Brain microvascular endothelial cell (primary cell): ENCODE data around the gene DSG1.

Experiments
- DNase-seq: peaks from one replicate; pipeline ENCODE4 v3.0.0-alpha.2; 2020
- H3K27ac ChIP-seq: fragments of 250-450 bp; sonication (Bioruptor Pico); 2 replicates; pipeline ENCODE4 v1.5.1; 2020; ENCODE audit warnings: mild to moderate bottlenecking, moderate library complexity
- H3K27me3 ChIP-seq: fragments of 250-450 bp; sonication (Bioruptor Pico); replicated peaks from 2 replicates; pipeline ENCODE4 v1.5.1; 2020; ENCODE audit warnings: mild to moderate bottlenecking
- H3K36me3 ChIP-seq: fragments of 250-450 bp; sonication (Bioruptor Pico); replicated peaks from 2 replicates; pipeline ENCODE4 v1.5.1; 2020; ENCODE audit warnings: mild to moderate bottlenecking
- H3K4me3 ChIP-seq: 2 replicates; pipeline ENCODE4 v1.5.1; 2011; ENCODE audit warnings: low read depth, mild to moderate bottlenecking, control low read depth, low read length, moderate library complexity
- CTCF ChIP-seq: IDR thresholded peaks from 2 replicates; pipeline ENCODE4 v1.5.1; 2011; ENCODE audit warnings: low read depth, mild to moderate bottlenecking, moderate library complexity, low read length, control low read depth, inconsistent platforms; ENCODE audit errors: missing control alignments
- in situ Hi-C: cut with HindIII; loops from 2 replicates; pipeline ENCODE4 v1.10.0; 2017; ENCODE audit warnings: low sequenced_read_pairs, low pct_ligation_motif_present

The DSG1 gene

DNA sequence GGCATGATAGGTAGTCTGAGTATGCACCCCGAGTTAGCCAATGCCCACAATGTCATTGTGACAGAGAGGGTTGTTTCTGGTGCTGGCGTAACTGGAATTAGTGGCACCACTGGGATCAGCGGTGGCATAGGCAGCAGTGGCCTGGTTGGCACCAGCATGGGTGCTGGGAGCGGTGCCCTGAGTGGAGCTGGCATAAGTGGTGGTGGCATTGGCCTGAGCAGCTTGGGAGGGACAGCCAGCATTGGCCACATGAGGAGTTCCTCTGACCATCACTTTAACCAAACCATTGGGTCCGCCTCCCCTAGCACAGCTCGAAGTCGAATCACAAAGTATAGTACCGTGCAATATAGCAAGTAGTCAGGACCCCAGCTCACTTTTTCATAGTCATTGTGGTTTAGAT, 37.0 kb downstream of the DSG1 start:
- Histone ChIP-seq H3K27ac (no peak overlapping the region), H3K27me3 (no peaks in the 10 kb centered on the region), H3K36me3 (no peaks in the 10 kb centered on the region), H3K4me3 (no peak overlapping the region)
- no peak for DNase-seq
- in situ Hi-C loops = no loop called here
- TF ChIP-seq CTCF = no peak

DNA sequence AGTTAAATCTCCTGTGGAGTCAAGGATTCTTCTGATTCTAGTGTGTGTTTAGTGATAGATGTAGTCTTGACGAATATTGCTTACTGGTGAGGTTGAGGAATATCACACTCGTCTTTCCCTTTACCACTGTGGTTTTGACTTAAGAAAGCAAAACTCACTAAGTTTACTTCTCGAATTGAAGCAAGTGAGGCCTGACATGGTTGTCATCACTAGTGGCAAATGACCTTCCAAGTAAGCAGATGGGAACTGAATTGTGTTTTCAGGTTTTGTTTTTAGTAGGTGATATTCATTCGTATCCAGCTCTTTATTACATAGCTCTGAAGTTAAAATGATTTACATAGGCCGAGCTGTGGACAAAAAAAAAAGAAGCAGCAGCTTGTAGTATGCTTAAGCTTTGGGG, 38.1 kb downstream of the DSG1 start:
- no peak for TF ChIP-seq CTCF
- in situ Hi-C loops = no loop called here
- Histone ChIP-seq H3K27ac (no peak overlapping the region), H3K27me3 (no peaks in the 10 kb centered on the region), H3K4me3 (no peak overlapping the region), H3K36me3 (no peaks in the 10 kb centered on the region)
- DNase-seq = no peak

DNA sequence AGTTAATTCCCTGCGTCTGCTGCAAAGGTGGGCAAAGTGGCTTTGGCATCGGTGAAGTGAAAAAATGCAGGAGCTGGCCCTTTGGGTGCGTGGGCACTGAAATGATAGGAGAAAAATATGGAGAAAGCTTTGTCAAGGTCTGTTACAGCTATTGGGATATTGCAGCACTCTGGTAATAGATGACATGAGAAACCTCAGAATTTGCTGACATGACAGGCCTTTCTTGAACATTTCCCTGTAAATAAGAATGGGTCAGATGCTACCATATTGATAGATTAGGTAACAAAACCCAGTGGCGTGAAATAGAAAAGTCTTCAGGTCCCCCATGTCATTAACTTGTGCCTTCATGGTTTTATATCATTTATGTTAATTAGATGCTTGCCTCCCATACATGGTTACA, 46.2 kb downstream of the DSG1 start:
- H3K27ac ChIP-seq = no peak overlapping the region
- no peak overlapping the region for H3K4me3 ChIP-seq

GRCh38 chr18:31369478-31369877, 51.5 kb downstream of the DSG1 start:
- no peaks in the 10 kb centered on the region for H3K27me3 ChIP-seq
- in situ Hi-C loops = no loop called here

More for the DNA sequence above, 46.2 kb downstream of the DSG1 start:
- DNase-seq = no peak
- Histone ChIP-seq H3K27me3 (no peaks in the 10 kb centered on the region), H3K36me3 (no peaks in the 10 kb centered on the region)
- no peak for TF ChIP-seq CTCF
- in situ Hi-C loops = no loop called here

DNA sequence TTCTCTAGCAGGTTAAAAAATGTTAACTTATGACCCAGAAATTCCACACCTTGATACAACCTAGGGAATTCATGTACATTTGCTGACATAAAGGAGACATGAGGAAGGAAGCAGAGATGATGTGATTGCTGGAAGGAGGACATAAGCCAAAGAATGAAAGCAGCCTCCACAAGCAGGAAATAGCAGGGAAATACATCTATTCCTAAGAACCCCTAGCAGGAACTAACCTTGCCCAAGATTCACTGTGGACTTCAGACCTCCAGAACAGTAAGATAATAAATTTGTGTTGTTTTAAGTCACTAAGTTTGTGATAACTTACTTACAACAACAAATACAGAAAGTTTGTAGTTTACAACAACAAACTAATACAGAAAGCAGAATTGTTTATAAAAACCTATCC, 54.0 kb downstream of the DSG1 start:
- H3K27ac ChIP-seq = no peak overlapping the region
- no peaks in the 10 kb centered on the region for H3K36me3 ChIP-seq
- no peak overlapping the region for H3K4me3 ChIP-seq
- no peak for DNase-seq
- in situ Hi-C loops = no loop called here
- no peaks in the 10 kb centered on the region for H3K27me3 ChIP-seq
- no peak for TF ChIP-seq CTCF

More at GRCh38 chr18:31369478-31369877, 51.5 kb downstream of the DSG1 start:
- Histone ChIP-seq H3K4me3 (no peak overlapping the region), H3K36me3 (no peaks in the 10 kb centered on the region), H3K27ac (no peak overlapping the region)
- no peak for DNase-seq
- TF ChIP-seq CTCF = no peak

DNA sequence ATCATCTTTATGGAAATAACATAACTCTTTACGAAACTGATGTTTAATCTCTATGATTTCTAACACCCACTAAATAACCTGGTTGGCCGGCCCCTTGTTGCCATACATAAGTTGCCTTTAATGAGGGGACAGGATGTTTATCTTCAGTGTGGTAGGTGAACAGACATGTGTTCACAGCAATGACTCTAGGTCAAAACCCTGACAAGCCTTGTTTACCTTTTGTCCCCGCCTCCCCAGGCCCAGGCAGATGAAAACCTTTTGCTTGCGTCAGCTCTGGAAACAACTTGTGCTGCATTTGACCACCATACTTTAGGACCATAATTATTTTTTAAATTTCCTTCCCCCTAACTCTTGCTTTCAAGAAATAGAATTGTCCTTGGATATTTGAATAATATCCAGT, 55.7 kb downstream of the DSG1 start:
- DNase-seq = no peak
- H3K4me3 ChIP-seq = no peak overlapping the region
- H3K27ac ChIP-seq = no peak overlapping the region
- no peaks in the 10 kb centered on the region for H3K27me3 ChIP-seq
- TF ChIP-seq CTCF = no peak
- in situ Hi-C loops = no loop called here
- no peaks in the 10 kb centered on the region for H3K36me3 ChIP-seq
